DND-41 (cell line): ENCODE data around the gene SLC22A12.

Experiments used
- ATAC-seq: fragments of 200-7000 bp; cut with Tn5 transposase; 3 replicates; pipeline ENCODE4 v1.9.1; 2021; ENCODE audit warnings: low read depth; ENCODE audit not compliant: insufficient read depth
- DNase-seq: peaks from one replicate; pipeline ENCODE4 v3.0.0-alpha.2; 2020
- H2AFZ ChIP-seq: 2 replicates; pipeline ENCODE4 v1.6.0; 2012; ENCODE audit warnings: low read depth, low read length
- H3K27ac ChIP-seq: 2 replicates; pipeline ENCODE4 v1.5.1; 2012; ENCODE audit warnings: low read length, inconsistent platforms
- H3K27me3 ChIP-seq: fragments of 200-600 bp; sonication (generic); 2 replicates; pipeline ENCODE4 v1.6.0; 2012; ENCODE audit warnings: low read length, mild to moderate bottlenecking, inconsistent platforms; ENCODE audit not compliant: insufficient read depth, poor library complexity
- H3K36me3 ChIP-seq: 2 replicates; pipeline ENCODE4 v1.5.1; 2012; ENCODE audit warnings: low read length, inconsistent platforms; ENCODE audit not compliant: insufficient read depth
- H3K4me1 ChIP-seq: 2 replicates; pipeline ENCODE4 v1.5.1; 2012; ENCODE audit warnings: mild to moderate bottlenecking, low read length; ENCODE audit not compliant: insufficient read depth
- H3K4me2 ChIP-seq: 2 replicates; pipeline ENCODE4 v1.6.0; 2012; ENCODE audit warnings: mild to moderate bottlenecking, moderate library complexity, low read length, inconsistent platforms; ENCODE audit not compliant: insufficient read depth
- H3K4me3 ChIP-seq, 2 experiments: fragments of 200-600 bp in 1 of 2; shearing (Covaris generic) in 1 of 2; 2 replicates each; pipeline ENCODE4 v1.5.1; 2012 to 2016; ENCODE audit warnings: inconsistent platforms in 2 of 2, low read length in 2 of 2, mild to moderate bottlenecking in 2 of 2, low read depth in 1 of 2, moderate library complexity in 1 of 2
- H3K79me2 ChIP-seq: 2 replicates; pipeline ENCODE4 v1.6.0; 2012; ENCODE audit warnings: low read length, inconsistent platforms; ENCODE audit not compliant: insufficient read depth
- H3K9ac ChIP-seq: 2 replicates; pipeline ENCODE4 v1.6.0; 2012; ENCODE audit warnings: low read depth, mild to moderate bottlenecking, inconsistent platforms, low read length, moderate library complexity
- H3K9me3 ChIP-seq: 2 replicates; pipeline ENCODE4 v1.5.1; 2012; ENCODE audit warnings: low read length, moderate library complexity, mild to moderate bottlenecking, inconsistent platforms; ENCODE audit not compliant: insufficient read depth, severe bottlenecking
- H4K20me1 ChIP-seq: 2 replicates; pipeline ENCODE4 v1.6.0; 2012; ENCODE audit warnings: low read length; ENCODE audit not compliant: insufficient read depth
- CTCF ChIP-seq: IDR thresholded peaks from 2 replicates; pipeline ENCODE4 v1.5.1; 2012; ENCODE audit warnings: borderline replicate concordance, low read length, moderate library complexity, mild to moderate bottlenecking; ENCODE audit not compliant: poor library complexity, severe bottlenecking; ENCODE audit errors: extremely low read depth
- EZH2 ChIP-seq: IDR thresholded peaks from 3 replicates; pipeline ENCODE4 v1.6.1; 2012; ENCODE audit warnings: borderline replicate concordance, low read depth, mild to moderate bottlenecking, moderate library complexity, low read length, inconsistent platforms; ENCODE audit not compliant: severe bottlenecking

The SLC22A12 gene

GRCh38 chr11:64556044-64556720 lies 34.8 kb upstream of the SLC22A12 start:
- H3K4me3 ChIP-seq = no peak overlapping the region
- H3K36me3 ChIP-seq = no peaks in the 10 kb centered on the region
- H3K4me2 ChIP-seq = no peak overlapping the region
- no peak overlapping the region for H3K9ac ChIP-seq
- DNase-seq (no peak), ATAC-seq (no peak)
- no peak overlapping the region for H3K27ac ChIP-seq
- TF ChIP-seq EZH2 (no peak), CTCF (no peak)
- no peaks in the 10 kb centered on the region; the same call in 1 of the 2 replicates for H4K20me1 ChIP-seq
- H3K9me3 ChIP-seq = peaks cover 3% of the 10 kb centered on the region
- H3K79me2 ChIP-seq = no peaks in the 10 kb centered on the region
- H2AFZ ChIP-seq = no peak overlapping the region
- no peaks in the 10 kb centered on the region for H3K4me1 ChIP-seq
- H3K27me3 ChIP-seq = no peaks in the 10 kb centered on the region

GRCh38 chr11:64556721-64557250 lies 34.2 kb upstream of the SLC22A12 start:
- no peak overlapping the region for H3K27ac ChIP-seq
- H3K27me3 ChIP-seq = no peaks in the 10 kb centered on the region
- no peak overlapping the region for H3K4me2 ChIP-seq
- H4K20me1 ChIP-seq = no peaks in the 10 kb centered on the region; the same call in 1 of the 2 replicates
- H3K4me1 ChIP-seq = no peaks in the 10 kb centered on the region
- H3K36me3 ChIP-seq = no peaks in the 10 kb centered on the region
- H3K9ac ChIP-seq = no peak overlapping the region
- H3K79me2 ChIP-seq = no peaks in the 10 kb centered on the region
- DNase-seq (no peak), ATAC-seq (no peak)
- H3K9me3 ChIP-seq = peaks cover 3% of the 10 kb centered on the region
- H3K4me3 ChIP-seq = no peak overlapping the region
- H2AFZ ChIP-seq = no peak overlapping the region
- no peak for TF ChIP-seq EZH2
- TF ChIP-seq CTCF = no peak

- no peak overlapping the region for H3K4me3 ChIP-seq
- H3K27ac ChIP-seq = no peak overlapping the region
- H4K20me1 ChIP-seq = no peaks in the 10 kb centered on the region; the same call in 1 of the 2 replicates
- H3K79me2 ChIP-seq = no peaks in the 10 kb centered on the region
- H2AFZ ChIP-seq = no peak overlapping the region
- no peaks in the 10 kb centered on the region for H3K27me3 ChIP-seq
- ATAC-seq (no peak), DNase-seq (no peak)
- no peaks in the 10 kb centered on the region for H3K4me1 ChIP-seq
- TF ChIP-seq CTCF (no peak), EZH2 (no peak)
- H3K4me2 ChIP-seq = no peak overlapping the region
- H3K36me3 ChIP-seq = no peaks in the 10 kb centered on the region
- H3K9me3 ChIP-seq = no peaks in the 10 kb centered on the region
- H3K9ac ChIP-seq = no peak overlapping the region
Observed at GRCh38 chr11:64558065-64558745, 32.8 kb upstream of the SLC22A12 start.
